K562 (cell line): Measurements from ENCODE around the gene ADAMTSL3. TPM values are rescaled to one million over a fixed set of nuclear protein-coding genes. Genes with fewer than 3 reads are reported as not detected.

Experiments used
- ATAC-seq: fragments of 200-7000 bp; cut with Tn5 transposase; 3 replicates; pipeline ENCODE4 v1.9.1; 2020; ENCODE audit warnings: moderate library complexity
- BruUV-seq: library from RNA; stranded (reverse); fragments of 400-500 nt; replicated peaks from 2 replicates; lab custom pipeline; 2021; lab: Mats Ljungman, UMichigan
- CTCF ChIA-PET: fragments of 300-600 bp; formaldehyde crosslinking; extraction: SDS; loops from one replicate; lab custom pipeline; 2021; ENCODE audit warnings: low intra/inter-chr PET ratio; lab: Yijun Ruan, JAX
- POLR2A ChIA-PET: fragments of 300-600, 350-650 bp; sonication (Branson Sonifier 250); formaldehyde crosslinking; extraction: SDS; loops from one replicate; lab custom pipeline; 2021; ENCODE audit warnings: antibody characterized with exemption, inconsistent platforms; lab: Yijun Ruan, JAX
- DNase-seq, 4 experiments: peaks; one replicate each; pipeline versions ENCODE4 v3.0.0 to v3.0.0-alpha.2; 2011 to 2018; ENCODE audit warnings: low spot score in 3 of 4, mixed read lengths in 3 of 4; ENCODE audit errors: extremely low read depth in 1 of 4
- FAIRE-seq: peaks from 2 replicates; lab custom pipeline; 2011; peaks lifted over from hg19 to GRCh38; lab: Jason Lieb, UNC
- H2AFZ ChIP-seq: 2 replicates; pipeline ENCODE4 v1.6.0; 2011; ENCODE audit warnings: low read depth, low read length, control low read depth, inconsistent platforms
- H3K27ac ChIP-seq: fragments of 200-600 bp; 3 replicates; pipeline ENCODE4 v1.8.0; 2011; ENCODE audit warnings: low read depth, mild to moderate bottlenecking, control low read depth, inconsistent platforms, low read length, moderate library complexity, mixed read lengths; ENCODE audit errors: extremely low read depth
- H3K27me3 ChIP-seq, 2 experiments: fragments of 300-600 bp in 1 of 2; 2 replicates in 1 of 2; 3 replicates in 1 of 2; pipeline versions ENCODE4 v1.6.0 to v1.8.0; 2011; ENCODE audit warnings: inconsistent platforms in 2 of 2, low read length in 2 of 2, mild to moderate bottlenecking in 1 of 2, mixed read lengths in 1 of 2, moderate library complexity in 1 of 2; ENCODE audit not compliant: control insufficient read depth in 2 of 2, insufficient read depth in 2 of 2
- H3K36me3 ChIP-seq: fragments of 300-600 bp; 3 replicates; pipeline ENCODE4 v1.8.0; 2011; ENCODE audit warnings: mild to moderate bottlenecking, low read length, inconsistent platforms; ENCODE audit not compliant: control insufficient read depth, insufficient read depth
- H3K4me1 ChIP-seq, 2 experiments: fragments of 200-600 bp in 1 of 2; replicated peaks in 1 of 2; 2 replicates in 1 of 2; 3 replicates in 1 of 2; pipeline versions ENCODE4 v1.5.1 to v1.8.0; 2011; ENCODE audit warnings: inconsistent platforms in 2 of 2, low read length in 2 of 2, mild to moderate bottlenecking in 1 of 2, mixed read lengths in 1 of 2, moderate library complexity in 1 of 2; ENCODE audit not compliant: control insufficient read depth in 2 of 2, insufficient read depth in 2 of 2
- H3K4me2 ChIP-seq: 2 replicates; pipeline ENCODE4 v1.6.1; 2011; ENCODE audit warnings: low read length, control low read depth, inconsistent platforms, mixed read lengths; ENCODE audit not compliant: insufficient read depth
- H3K4me3 ChIP-seq: fragments of 200-600 bp; sonication (generic), shearing (Covaris generic); 2 replicates; pipeline ENCODE4 v1.5.1; 2016; ENCODE audit warnings: control low read depth, inconsistent platforms
- H3K79me2 ChIP-seq: fragments of 200-600 bp; 3 replicates; pipeline ENCODE4 v1.8.0; 2011; ENCODE audit warnings: low read length, inconsistent platforms; ENCODE audit not compliant: control insufficient read depth, insufficient read depth
- H3K9ac ChIP-seq, 2 experiments: 2 replicates each; pipeline versions ENCODE4 v1.6.0 to v1.6.1; 2011; ENCODE audit warnings: low read depth in 2 of 2, low read length in 2 of 2, control low read depth in 1 of 2, inconsistent platforms in 1 of 2, mild to moderate bottlenecking in 1 of 2, mixed read lengths in 1 of 2; ENCODE audit not compliant: insufficient read depth in 1 of 2
- H3K9me1 ChIP-seq: one replicate; pipeline ENCODE4 v1.6.0; 2011; ENCODE audit warnings: inconsistent platforms, mild to moderate bottlenecking, low read length, moderate library complexity; ENCODE audit not compliant: control insufficient read depth, insufficient read depth
- H3K9me3 ChIP-seq: replicated peaks from 2 replicates; pipeline ENCODE4 v1.5.1; 2011; ENCODE audit warnings: low read depth, low read length, inconsistent platforms; ENCODE audit not compliant: control insufficient read depth, insufficient read depth
- H4K20me1 ChIP-seq: replicated peaks from 2 replicates; pipeline ENCODE4 v1.6.1; 2011; ENCODE audit warnings: low read length, inconsistent platforms, mixed read lengths; ENCODE audit not compliant: control insufficient read depth, insufficient read depth
- E2F5 ChIP-seq: sonication (generic); formaldehyde crosslinking; IDR thresholded peaks from 2 replicates; pipeline ENCODE4 v1.8.0; 2022; ENCODE audit warnings: mild to moderate bottlenecking, missing genetic modification reagents
- FOXK2 ChIP-seq, 2 experiments: fragments of 450-650 bp; IDR thresholded peaks in 1 of 2; conservative IDR thresholded peaks in 1 of 2; 2 replicates each; pipeline ENCODE4 v1.6.1; 2016; ENCODE audit warnings: low read depth in 2 of 2, mild to moderate bottlenecking in 1 of 2
- HBP1 ChIP-seq: fragments of 450-650 bp; formaldehyde crosslinking; IDR thresholded peaks from 2 replicates; pipeline ENCODE4 v1.4.0; 2022; ENCODE audit warnings: missing genetic modification characterization
- HDAC8 ChIP-seq: fragments of 450-650 bp; IDR thresholded peaks from 2 replicates; pipeline ENCODE4 v1.6.1; 2016; ENCODE audit warnings: mild to moderate bottlenecking, missing genetic modification characterization, moderate library complexity, missing compliant biosample characterization
- NFYB ChIP-seq: IDR thresholded peaks from 2 replicates; pipeline ENCODE4 v1.6.1; 2011; ENCODE audit warnings: mild to moderate bottlenecking, moderate library complexity; ENCODE audit not compliant: insufficient read length; ENCODE audit errors: extremely low read depth
- PRMT5 ChIP-seq: sonication (generic); formaldehyde crosslinking; IDR thresholded peaks from 2 replicates; pipeline ENCODE4 v1.5.0; 2020; ENCODE audit warnings: missing genetic modification reagents
- RBM15 ChIP-seq: fragments of 200-400 bp; formaldehyde crosslinking; IDR thresholded peaks from 2 replicates; pipeline ENCODE4 v1.6.1; 2018; ENCODE audit warnings: mild to moderate bottlenecking, low read length, moderate library complexity; ENCODE audit not compliant: insufficient read depth
- SLC30A9 ChIP-seq: fragments of 250-450 bp; sonication (Bioruptor Pico); IDR thresholded peaks from 2 replicates; pipeline ENCODE4 v1.8.0; 2022; ENCODE audit warnings: mild to moderate bottlenecking, moderate library complexity
- SMARCA5 ChIP-seq: fragments of 450-650 bp; IDR thresholded peaks from 2 replicates; pipeline ENCODE4 v1.6.1; 2016
- SRSF1 ChIP-seq: fragments of 200-400 bp; formaldehyde crosslinking; IDR thresholded peaks from 2 replicates; pipeline ENCODE4 v1.6.1; 2017; ENCODE audit warnings: mild to moderate bottlenecking, low read depth, low read length, moderate library complexity
- STAT5B ChIP-seq: fragments of 250-450 bp; sonication (Bioruptor Pico); IDR thresholded peaks from 2 replicates; pipeline ENCODE4 v1.8.0; 2021; ENCODE audit warnings: mild to moderate bottlenecking, inconsistent platforms
- TBP ChIP-seq: optimal IDR thresholded peaks from 2 replicates; pipeline ENCODE3; 2011; ENCODE audit warnings: low read depth, low read length, improper control_type of control experiment
- THAP7 ChIP-seq: fragments of 250-450 bp; sonication (Bioruptor Pico); IDR thresholded peaks from 2 replicates; pipeline ENCODE4 v1.5.0; 2021
- ZBTB2 ChIP-seq: fragments of 450-650 bp; IDR thresholded peaks from 2 replicates; pipeline ENCODE4 v1.6.1; 2016; ENCODE audit warnings: antibody characterized with exemption
- ZFPM2 ChIP-seq: fragments of 250-450 bp; sonication (Bioruptor Pico); IDR thresholded peaks from 2 replicates; pipeline ENCODE4 v1.5.1; 2022; ENCODE audit warnings: mild to moderate bottlenecking
- ZMIZ1 ChIP-seq, 2 experiments: fragments of 150-350 bp in 1 of 2; IDR thresholded peaks; 2 replicates each; pipeline ENCODE4 v1.6.1; 2012 to 2016; ENCODE audit warnings: low read depth in 2 of 2, low read length in 2 of 2, mild to moderate bottlenecking in 1 of 2, moderate library complexity in 1 of 2
- WGBS: fragments of 100-300 bp; shearing (Covaris generic); methylation state at CpG from one replicate; pipeline ENCODE4 v1.1.6; 2016; ENCODE audit warnings: low coverage, mixed read lengths; ENCODE audit not compliant: insufficient coverage; ENCODE audit errors: missing lambda C conversion rate; 5-methylcytosine and 5-hydroxymethylcytosine counted together
- in situ Hi-C: fragments of 300-500 bp; cut with MboI; formaldehyde crosslinking; loops from 4 replicates; pipeline ENCODE4 v1.15.0; 2018; ENCODE audit warnings: inconsistent platforms, mixed read lengths
- intact Hi-C: fragments of 100-400 bp; cut with micrococcal nuclease; formaldehyde crosslinking; loops from 2 replicates; pipeline ENCODE4 v1.14.2; 2022
- polyA plus RNA-seq, 8 experiments: library from polyadenylated mRNA; depleted of rRNA in 4 of 8; stranded (reverse) in 5 of 8; unstranded in 3 of 8; fragments of >200 nt; fragmentation: Nextera tagmentation in 2 of 8; fragmentation: Illumina TruSeq in 1 of 8; extraction: Ambion mirVana in 2 of 8; extraction: Trizol in 1 of 8; gene quantifications; 2 replicates each; pipeline versions ENCODE4 v1.2.1 to v1.2.3, GENCODE V29; 2011 to 2014; ENCODE audit warnings: inconsistent platforms in 1 of 8, missing spikeins in 1 of 8
- total RNA-seq, 7 experiments: library from RNA; depleted of rRNA in 6 of 7; stranded (reverse); fragments of >200 nt in 6 of 7; fragmentation: Illumina TruSeq in 2 of 7; extraction: Trizol in 2 of 7; gene quantifications; 2 replicates each; pipeline versions ENCODE4 v1.2.1 to v1.2.3, GENCODE V29; 2011 to 2021; ENCODE audit warnings: low replicate concordance in 1 of 7

ADAMTSL3 gene
- total and polyA plus RNA-seq, 9 of the 15 experiments (the other 6 are each of a cell fraction or from before 2014, with no cell fraction given) = 0.01 to 0.18 (median 0.07) TPM; not detected in 3

- whole genome bisulfite sequencing = 0% methylated on average over 1 of the region's 1 CpG
- ATAC-seq (no peak), FAIRE-seq (no peak), DNase-seq (no peak)
- POLR2A ChIA-PET = interaction anchor here (0.7 kb wide), 1 partner anchor 105 kb away, joined by 3 read pairs; no protein-coding TSS in a partner anchor
- in situ Hi-C loops = no loop called here
- H4K20me1 ChIP-seq = no peaks in the 10 kb centered on the region
- H3K27ac ChIP-seq = no peak overlapping the region
- H3K9ac ChIP-seq = no peak overlapping the region
- H3K36me3 ChIP-seq = no peaks in the 10 kb centered on the region
- H3K4me3 ChIP-seq = no peak overlapping the region
- no peak overlapping the region for H2AFZ ChIP-seq
- no peak overlapping the region for H3K4me2 ChIP-seq
- no TSS peak for BruUV-seq
- peaks cover 0 to 4% of the 10 kb centered on the region in 2 experiments; a peak in 1 of 5 replicates for H3K27me3 ChIP-seq
- no peaks in the 10 kb centered on the region for H3K79me2 ChIP-seq
- H3K9me3 ChIP-seq = no peaks in the 10 kb centered on the region
- no peaks in the 10 kb centered on the region for H3K4me1 ChIP-seq
- H3K9me1 ChIP-seq = no peaks in the 10 kb centered on the region
- CTCF ChIA-PET = no interaction called here
- intact Hi-C loops = no loop called here
- TF ChIP-seq HBP1 (no peak), RBM15 (no peak), E2F5 (CRISPR knock-in tag) (no peak), HDAC8 (tag) (no peak), THAP7 (CRISPR knock-in tag) (no peak), SMARCA5 (no peak), ZMIZ1 (IDR thresholded peaks at IDR 0.05; ENCODE audit: low read depth in 2 of 2, low read length in 2 of 2) (no peak), SLC30A9 (CRISPR knock-in tag) (no peak), STAT5B (CRISPR knock-in tag) (no peak), TBP (no peak), SRSF1 (no peak), ZBTB2 (no peak), ZFPM2 (CRISPR knock-in tag) (no peak), FOXK2 (conservative IDR thresholded peaks at IDR 0.05 in 1 of 2, IDR thresholded peaks at IDR 0.05 in 1 of 2; ENCODE audit: low read depth in 2 of 2) (no peak), NFYB (no peak), PRMT5 (CRISPR knock-in tag) (no peak)
Measured at GRCh38 chr15:83914906-83915305, 261.0 kb downstream of the ADAMTSL3 start.
